Measurements from ENCODE around the gene CA7. TPM values are rescaled to one million over a fixed set of nuclear protein-coding genes. Genes with fewer than 3 reads are reported as not detected.

The CA7 gene
- total RNA-seq, 1 donor from 2014 or later = not detected

- no peak for TF ChIP-seq CTCF (IDR thresholded peaks at IDR 0.05)
Observed at GRCh38 chr16:66809765-66810164, 34.4 kb upstream of the CA7 start.

GRCh38 chr16:66810391-66810790, 33.8 kb upstream of the CA7 start:
- Histone ChIP-seq H3K36me3 (peaks cover 93% of the 10 kb centered on the region), H3K9me3 (no peaks in the 10 kb centered on the region), H3K4me3 (no peak overlapping the region), H3K4me1 (no peaks in the 10 kb centered on the region), H3K27ac (no peak overlapping the region), H3K27me3 (no peaks in the 10 kb centered on the region)
- intact Hi-C loops (cut with DNase I) = no loop called here
- no peak for TF ChIP-seq CTCF (IDR thresholded peaks at IDR 0.05)
- DNase-seq = no peak
- no peak for ATAC-seq

More at GRCh38 chr16:66809765-66810164, 34.4 kb upstream of the CA7 start:
- ATAC-seq = no peak
- Histone ChIP-seq H3K27ac (no peak overlapping the region), H3K4me1 (no peaks in the 10 kb centered on the region), H3K9me3 (no peaks in the 10 kb centered on the region), H3K4me3 (no peak overlapping the region), H3K36me3 (peaks cover 93% of the 10 kb centered on the region), H3K27me3 (no peaks in the 10 kb centered on the region)
- intact Hi-C loops (cut with DNase I) = no loop called here
- no peak for DNase-seq

- no peak for DNase-seq
- no peak for TF ChIP-seq CTCF (IDR thresholded peaks at IDR 0.05)
- Histone ChIP-seq H3K4me1 (no peaks in the 10 kb centered on the region), H3K27me3 (no peaks in the 10 kb centered on the region), H3K27ac (no peak overlapping the region), H3K36me3 (peaks cover 93% of the 10 kb centered on the region), H3K4me3 (no peak overlapping the region), H3K9me3 (no peaks in the 10 kb centered on the region)
- no peak for ATAC-seq
- intact Hi-C loops (cut with DNase I) = no loop called here
Observed at GRCh38 chr16:66811043-66811442, 33.2 kb upstream of the CA7 start.

GRCh38 chr16:66814734-66815133, 29.5 kb upstream of the CA7 start:
- ATAC-seq (no peak), DNase-seq (no peak)
- no peaks in the 10 kb centered on the region for H3K9me3 ChIP-seq
- H3K27me3 ChIP-seq = no peaks in the 10 kb centered on the region
- no peak overlapping the region for H3K27ac ChIP-seq
- intact Hi-C loops (cut with DNase I) = no loop called here
- H3K4me1 ChIP-seq = no peaks in the 10 kb centered on the region
- no peak overlapping the region for H3K4me3 ChIP-seq
- no peak for TF ChIP-seq CTCF (IDR thresholded peaks at IDR 0.05)
- H3K36me3 ChIP-seq = peaks cover 93% of the 10 kb centered on the region

GRCh38 chr16:66824006-66824405, 20.2 kb upstream of the CA7 start:
- H3K9me3 ChIP-seq = no peaks in the 10 kb centered on the region
- TF ChIP-seq CTCF (IDR thresholded peaks at IDR 0.05) = no peak
- H3K36me3 ChIP-seq = peaks cover 76% of the 10 kb centered on the region
- peaks cover 7% of the 10 kb centered on the region for H3K4me1 ChIP-seq
- H3K4me3 ChIP-seq = no peak overlapping the region
- DNase-seq (no peak), ATAC-seq (no peak)
- intact Hi-C loops (cut with DNase I) = no loop called here
- H3K27ac ChIP-seq = no peak overlapping the region
- H3K27me3 ChIP-seq = no peaks in the 10 kb centered on the region
